GM21423 (cell line): ENCODE data around the gene LRFN4.

Source experiments
- ATAC-seq: cut with Tn5 transposase; IDR thresholded peaks from one replicate; pipeline ENCODE4 v1.9.1; 2021; ENCODE audit warnings: mild to moderate bottlenecking, moderate library complexity; ENCODE audit not compliant: unreplicated experiment

The LRFN4 gene

DNA sequence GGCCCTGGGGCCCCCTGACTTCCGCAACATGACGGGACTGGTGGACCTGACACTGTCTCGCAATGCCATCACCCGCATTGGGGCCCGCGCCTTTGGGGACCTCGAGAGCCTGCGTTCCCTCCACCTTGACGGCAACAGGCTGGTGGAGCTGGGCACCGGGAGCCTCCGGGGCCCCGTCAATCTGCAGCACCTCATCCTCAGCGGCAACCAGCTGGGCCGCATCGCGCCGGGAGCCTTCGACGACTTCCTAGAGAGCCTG is 992 bp downstream of the LRFN4 start:
- no peak for ATAC-seq

DNA sequence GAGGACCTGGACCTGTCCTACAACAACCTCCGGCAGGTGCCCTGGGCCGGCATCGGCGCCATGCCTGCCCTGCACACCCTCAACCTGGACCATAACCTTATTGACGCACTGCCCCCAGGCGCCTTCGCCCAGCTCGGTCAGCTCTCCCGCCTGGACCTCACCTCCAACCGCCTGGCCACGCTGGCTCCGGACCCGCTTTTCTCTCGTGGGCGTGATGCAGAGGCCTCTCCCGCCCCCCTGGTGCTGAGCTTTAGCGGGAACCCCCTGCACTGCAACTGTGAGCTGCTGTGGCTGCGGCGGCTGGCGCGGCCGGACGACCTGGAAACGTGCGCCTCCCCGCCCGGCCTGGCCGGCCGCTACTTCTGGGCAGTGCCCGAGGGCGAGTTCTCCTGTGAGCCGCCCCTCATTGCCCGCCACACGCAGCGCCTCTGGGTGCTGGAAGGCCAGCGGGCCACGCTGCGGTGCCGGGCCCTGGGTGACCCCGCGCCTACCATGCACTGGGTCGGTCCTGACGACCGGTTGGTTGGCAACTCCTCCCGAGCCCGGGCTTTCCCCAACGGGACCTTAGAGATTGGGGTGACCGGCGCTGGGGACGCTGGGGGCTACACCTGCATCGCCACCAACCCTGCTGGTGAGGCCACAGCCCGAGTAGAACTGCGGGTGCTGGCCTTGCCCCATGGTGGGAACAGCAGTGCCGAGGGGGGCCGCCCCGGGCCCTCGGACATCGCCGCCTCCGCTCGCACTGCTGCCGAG is 1.5 kb downstream of the LRFN4 start:
- no peak for ATAC-seq

DNA sequence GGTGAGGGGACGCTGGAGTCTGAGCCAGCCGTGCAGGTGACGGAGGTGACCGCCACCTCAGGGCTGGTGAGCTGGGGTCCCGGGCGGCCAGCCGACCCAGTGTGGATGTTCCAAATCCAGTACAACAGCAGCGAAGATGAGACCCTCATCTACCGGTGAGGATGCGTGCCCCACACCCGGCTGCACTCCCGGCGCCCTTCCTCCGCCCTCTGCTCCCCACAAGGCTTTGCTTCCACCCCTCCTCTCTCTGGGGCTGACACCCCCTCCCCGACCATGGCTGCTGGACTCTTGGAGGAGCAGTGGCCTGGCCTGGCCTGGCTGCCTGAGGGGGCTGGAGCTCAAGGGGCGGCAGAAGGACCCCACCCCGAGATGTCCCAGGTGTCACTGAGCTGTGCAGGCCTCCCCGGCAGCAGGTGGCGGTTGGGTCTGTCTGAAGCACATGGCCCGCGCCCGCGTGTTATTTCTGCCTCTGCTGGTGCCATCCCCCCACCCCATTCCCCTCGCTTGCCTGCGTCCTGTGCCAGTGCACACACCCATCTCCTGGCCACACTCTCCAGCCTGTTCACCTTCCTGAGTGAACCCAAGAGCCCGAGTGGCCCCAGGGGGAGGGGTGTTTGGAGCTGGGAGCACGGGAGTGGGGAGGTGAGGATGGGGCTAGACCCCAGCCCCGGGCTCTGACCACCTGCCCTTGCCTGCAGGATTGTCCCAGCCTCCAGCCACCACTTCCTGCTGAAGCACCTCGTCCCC is 2.2 kb downstream of the LRFN4 start:
- no peak for ATAC-seq

DNA sequence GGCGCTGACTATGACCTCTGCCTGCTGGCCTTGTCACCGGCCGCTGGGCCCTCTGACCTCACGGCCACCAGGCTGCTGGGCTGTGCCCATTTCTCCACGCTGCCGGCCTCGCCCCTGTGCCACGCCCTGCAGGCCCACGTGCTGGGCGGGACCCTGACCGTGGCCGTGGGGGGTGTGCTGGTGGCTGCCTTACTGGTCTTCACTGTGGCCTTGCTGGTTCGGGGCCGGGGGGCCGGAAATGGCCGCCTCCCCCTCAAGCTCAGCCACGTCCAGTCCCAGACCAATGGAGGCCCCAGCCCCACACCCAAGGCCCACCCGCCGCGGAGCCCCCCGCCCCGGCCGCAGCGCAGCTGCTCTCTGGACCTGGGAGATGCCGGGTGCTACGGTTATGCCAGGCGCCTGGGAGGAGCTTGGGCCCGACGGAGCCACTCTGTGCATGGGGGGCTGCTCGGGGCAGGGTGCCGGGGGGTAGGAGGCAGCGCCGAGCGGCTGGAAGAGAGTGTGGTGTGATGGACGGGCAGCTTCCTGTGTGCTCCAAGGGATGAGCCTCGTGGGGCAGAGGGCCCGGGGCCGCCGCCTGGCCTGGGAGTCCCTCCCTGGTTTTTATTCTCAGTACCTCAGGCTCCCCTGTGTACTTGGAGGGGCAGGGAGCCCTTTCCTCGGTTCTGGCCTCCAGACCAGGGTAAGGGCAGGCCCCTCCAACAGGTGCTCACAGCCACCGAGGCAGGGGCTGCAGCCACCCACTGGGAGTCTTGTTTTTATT is 3.0 kb downstream of the LRFN4 start:
- ATAC-seq, result no peak

DNA sequence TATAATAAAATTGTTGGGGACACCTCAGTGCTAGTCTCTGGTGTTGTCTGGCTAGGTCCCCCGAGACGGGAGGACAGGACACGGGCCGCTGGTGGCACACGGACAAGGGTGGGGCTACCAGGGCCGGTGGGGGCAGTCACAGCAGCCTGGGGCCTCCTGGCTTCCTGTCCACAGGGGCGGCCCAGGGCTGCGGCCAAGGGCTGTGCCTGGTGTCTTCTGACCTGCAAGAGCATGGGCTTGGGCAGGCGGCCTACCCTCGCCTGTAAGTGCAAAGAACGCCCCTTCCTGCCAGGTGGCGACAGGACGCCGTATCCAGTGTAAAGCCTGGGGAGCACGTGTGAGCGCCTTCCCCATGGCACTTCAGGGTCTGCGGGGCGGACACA is 3.6 kb downstream of the LRFN4 start:
- ATAC-seq, result no peak

DNA sequence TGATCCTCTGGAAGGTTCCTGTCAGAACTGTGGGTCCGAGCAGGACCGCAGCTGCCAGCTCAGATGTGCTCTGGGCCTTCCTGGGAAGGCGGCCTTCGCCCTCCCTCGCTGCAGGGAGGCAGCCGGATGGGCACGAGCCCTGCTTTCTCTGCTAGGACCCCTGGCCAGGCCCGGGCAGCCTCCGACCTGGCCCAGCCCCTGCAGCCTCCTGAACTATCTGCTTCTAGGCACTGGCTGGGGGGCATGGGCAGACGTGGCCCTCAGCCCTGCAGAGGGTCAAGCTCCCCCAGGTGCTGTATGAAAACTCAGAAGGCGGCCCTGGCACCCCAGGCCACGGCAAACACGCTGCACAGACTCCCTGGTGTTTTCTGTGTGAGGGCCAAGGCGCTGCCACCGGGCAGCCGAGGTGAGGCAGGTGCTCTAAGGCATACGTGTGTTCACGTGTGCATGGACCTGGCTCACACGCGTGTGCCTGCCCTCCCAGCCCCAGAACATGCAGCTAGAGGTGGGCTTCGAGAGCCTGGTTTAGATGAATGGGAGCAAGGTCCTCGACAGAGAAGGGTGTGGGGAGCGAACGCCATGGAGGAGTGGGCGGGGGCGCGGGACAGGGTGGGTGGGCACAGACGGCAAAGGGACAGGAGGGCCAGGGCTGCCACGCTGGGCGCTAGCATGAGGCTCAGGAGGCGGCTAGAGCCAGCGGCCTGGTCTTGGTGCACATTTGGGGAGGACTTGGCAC is 4.3 kb downstream of the LRFN4 start:
- no peak for ATAC-seq

DNA sequence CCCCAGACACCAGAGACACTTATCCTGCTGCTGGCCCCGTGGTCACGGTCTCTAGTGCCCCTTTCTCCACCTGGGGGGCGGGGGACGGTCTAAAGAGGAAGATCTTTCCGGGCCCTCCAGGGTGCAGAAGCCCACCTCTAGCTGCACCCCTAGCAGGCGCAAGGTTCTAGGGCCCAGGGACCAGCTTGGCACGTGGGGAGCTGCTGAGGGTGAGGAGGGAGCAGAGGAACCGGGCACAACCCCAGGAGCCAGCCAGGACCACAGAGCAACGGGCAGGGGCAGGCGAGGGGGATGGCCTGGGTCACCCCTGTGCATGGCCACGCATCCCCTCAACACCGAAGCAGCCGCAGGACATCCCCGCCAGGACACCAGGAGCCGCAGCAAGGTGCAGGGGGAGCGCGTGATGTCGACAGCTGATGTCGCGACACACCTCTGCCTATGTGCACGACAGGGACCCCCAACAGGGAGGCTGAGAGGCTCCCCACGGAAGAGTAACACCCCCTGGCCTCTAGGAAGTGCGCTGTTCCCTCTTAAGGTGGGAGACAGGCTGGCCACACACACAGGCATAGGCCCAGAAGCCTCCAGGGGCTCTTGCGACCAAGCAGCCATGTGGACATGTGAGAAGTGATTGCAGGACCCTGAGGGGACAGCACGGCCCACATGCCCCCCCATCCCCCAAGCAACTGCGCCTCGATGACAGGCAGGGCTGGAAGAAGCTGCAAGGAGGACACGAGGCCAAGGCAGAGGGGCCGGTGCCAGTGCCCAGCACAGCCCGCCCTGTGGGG is 5.1 kb downstream of the LRFN4 start:
- ATAC-seq, result no peak

DNA sequence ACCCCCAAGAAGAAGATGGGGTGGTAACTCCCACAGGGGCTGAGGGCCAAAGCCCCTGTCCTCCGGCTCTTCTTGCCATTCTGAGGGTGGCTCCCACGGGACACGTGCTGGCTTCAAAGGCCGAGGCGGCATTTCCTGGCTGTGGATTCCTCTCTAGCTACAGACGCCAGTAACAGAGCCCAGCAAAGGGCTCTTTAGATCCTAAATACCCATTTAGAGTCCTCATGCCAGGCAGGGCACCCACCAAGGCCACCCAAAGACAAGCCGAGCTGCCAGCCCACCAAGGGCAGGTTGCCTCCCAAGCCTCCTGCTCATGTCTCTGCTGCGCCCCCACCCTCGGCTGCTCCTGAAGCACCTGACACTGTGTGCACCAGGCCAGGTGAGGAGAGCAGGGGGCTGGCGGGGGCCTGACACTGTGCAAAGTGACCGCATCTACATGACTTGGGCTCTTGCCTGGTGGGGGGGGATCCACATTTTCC is 5.7 kb downstream of the LRFN4 start:
- no peak for ATAC-seq

DNA sequence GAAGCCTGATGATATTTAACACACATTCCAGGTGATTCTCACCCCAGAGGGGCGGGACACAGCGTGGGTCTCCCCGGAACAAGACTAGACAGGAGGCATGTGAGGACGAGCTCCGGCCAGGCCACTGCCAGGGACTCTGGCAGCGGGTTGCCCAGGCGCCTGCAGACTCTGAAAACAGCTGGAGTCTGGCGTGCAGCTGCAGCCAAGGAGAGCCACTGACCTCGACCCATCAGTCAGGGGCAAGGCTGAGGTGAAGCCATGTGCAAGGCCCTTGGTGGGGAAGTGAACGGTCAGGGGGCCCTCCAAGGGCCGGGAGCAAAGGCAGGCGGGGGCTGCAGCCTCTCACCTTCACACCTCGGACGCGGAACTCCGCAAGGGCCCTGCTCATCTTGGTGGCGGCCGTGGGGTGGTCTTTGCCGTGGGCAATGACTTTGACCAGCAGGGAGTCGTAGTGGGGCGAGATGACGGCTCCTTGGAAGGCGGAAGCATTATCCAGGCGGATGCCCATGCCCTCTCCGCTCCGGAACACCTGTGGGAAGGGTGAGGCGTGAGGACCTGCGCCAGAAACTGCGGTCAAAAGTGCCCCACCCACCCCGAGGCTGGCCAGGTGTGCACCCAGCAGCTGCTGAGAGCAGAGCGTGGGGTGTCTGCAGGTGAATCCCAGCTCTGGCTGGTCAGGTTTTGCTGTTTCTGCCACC is 6.7 kb downstream of the LRFN4 start:
- no peak for ATAC-seq

DNA sequence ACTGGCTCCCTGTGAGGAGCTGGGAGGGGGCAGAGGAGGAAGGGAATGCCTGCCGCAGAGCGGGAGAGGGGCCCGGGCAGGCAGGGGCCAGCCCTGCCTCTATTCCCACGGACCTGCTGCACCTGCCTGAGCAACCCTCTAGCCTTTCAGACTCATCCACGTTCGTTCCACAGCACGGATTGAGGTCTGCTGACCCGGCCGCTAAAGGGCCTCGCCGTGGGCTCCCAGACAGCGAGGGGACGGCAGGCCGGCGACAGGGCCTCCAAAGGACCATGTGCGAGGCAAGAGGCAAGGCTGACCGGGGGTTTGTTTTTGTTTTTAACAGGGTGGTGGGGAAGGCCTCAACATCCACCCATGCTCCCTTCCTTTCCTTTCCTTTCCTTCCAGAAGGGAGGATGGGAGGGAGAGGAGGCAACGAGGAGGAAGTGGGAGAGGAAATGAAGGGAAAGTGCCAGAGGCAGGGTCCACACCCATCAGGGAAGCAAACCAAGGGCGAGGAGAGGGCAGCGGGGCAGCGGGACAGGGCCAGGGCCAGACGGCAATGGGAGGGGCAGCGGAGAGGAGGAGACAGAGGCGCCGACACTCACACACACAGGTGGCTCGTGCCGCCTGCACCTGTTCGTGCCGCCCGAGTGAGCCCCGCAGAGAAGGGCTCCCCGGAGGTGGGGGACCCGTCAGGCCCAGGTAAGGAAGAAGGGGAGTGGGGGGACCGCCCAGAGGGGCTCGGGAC is 7.5 kb downstream of the LRFN4 start:
- no peak for ATAC-seq

DNA sequence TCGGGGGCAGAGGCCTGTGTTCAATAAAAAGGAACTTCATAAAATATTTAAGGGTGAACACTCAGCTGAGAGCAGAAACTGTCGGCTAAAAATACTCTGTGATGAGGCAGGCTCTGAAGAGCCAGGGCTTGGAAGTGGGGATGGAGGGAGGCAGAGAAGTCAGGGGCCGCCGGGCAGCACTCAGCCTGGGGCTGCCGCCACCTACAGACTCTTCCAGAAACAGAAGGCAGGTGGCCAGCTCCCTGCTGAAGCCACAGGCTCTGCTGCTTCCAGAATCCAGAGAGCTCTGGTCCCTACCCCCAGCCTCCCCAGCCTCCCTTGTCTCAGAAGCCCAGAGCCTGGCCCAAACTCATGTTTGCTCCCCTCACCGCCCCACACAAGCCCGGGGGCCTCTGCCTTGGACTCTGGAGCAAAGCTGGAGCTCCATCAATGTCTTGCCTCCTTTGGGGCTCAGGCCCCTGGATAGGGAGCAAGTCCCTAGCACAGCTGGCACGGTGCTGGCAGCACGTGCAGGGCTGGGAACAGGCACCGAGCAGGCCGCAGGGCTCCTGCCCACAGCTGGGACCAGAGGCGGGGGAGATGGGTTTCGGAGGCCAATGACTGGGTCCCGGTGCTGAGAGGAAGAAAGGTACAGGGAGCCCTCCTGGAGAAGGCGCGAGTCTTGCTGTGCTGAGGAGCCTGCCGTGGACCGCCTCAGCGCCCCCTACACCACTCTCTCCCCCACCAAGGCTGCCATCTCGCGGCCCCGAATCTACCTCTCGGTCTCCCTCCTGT is 8.2 kb downstream of the LRFN4 start:
- no peak for ATAC-seq

DNA sequence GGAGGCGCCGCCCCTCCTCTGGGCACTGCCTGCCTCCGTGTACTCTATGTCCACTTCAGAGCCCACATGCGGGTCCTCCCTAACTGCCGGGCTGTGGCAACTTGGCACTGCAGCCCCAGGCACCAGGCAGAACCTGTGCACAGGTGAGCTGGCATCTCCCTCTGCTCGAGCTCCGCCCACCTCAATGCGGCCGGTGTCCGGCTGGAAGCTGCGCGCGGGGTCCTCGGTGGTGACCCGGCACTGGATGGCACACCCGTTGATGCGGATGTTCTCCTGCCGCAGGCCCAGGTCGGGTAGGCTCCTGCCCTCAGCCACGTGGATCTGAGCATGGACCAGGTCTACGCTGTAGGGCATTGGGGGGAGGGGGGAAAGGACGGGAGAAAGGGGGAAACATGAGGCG is 9.1 kb downstream of the LRFN4 start:
- no peak for ATAC-seq

DNA sequence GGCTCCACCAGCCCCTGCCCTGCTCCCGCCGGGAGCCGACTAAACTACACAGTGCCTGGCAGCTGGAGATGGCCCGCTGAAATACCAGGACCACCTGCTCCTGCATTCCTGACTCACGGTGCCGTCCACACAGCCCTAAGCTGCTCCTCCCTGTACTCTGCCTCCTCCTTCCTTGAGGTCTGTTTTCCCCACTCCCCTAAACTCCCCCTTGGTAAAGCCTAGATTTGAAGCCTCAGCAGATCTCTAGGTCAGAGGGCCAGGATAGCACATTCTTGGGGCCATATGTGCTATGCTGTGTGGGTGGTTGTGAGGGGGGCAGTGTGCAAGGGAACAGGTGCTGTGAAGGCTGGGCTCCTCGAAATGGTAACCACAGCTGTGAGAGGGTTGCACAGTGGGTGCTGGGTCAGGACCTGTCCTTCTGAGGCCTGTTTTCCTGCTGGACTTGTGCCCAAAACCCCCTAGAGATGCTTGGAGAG is 9.7 kb downstream of the LRFN4 start:
- no peak for ATAC-seq

DNA sequence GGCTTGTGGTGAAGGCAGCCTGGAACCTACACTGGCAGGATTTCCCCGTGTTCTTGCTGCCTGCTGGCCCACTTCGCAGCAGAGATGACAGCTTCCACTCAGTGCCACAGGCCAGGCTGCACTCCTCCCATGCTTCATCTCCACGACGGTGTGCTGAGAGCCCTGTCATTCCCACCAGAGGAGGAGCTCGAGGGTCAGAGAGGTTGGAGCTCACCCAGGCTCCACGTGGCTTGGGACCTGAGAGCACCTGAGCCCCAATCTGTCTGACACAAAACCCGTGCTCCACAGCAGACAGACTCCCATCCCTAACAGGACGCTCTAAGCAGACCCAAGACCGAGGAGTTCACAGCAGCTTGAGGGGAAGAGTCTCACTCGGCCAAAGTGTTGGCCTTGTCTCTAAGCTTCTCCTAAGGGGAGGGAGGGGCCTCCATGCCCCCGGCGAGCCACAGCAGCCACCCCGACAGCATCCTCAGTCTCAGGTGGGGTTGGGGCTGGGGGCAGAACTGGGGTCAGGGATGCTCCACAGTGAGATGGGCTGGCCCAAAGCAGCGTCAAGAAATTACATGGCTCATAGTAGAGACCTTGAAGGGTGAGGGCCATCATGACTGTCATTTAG is 10.7 kb downstream of the LRFN4 start:
- no peak for ATAC-seq

DNA sequence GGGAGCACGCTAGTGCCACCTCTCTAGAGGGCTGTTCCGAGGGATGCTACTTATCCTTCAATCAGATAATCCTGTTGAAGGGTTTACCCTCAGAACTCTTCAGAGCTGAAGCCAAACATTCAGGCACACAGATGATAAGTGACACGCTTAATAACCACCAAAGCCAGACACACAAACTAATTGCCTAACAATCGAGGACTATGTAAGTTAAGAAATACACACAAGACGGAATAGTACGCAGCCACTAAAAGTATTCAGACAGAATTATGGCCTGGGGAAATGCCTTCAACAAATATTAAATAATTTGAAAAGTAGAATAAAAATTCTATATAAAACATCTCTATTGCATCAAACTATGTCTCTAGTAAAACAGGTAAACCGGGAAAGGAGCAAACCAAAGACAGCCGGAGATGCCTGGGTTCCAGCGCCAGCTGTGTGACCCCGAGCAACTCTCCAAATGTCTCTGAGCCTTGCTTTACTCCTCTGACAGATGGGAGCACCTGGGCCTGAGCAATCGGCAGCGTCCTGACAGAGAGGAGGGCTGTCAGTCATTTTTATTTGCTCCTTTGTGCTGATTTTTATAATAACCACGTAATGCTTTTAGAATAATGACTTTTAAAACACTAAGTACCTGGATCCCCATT is 11.3 kb downstream of the LRFN4 start:
- ATAC-seq, result no peak

DNA sequence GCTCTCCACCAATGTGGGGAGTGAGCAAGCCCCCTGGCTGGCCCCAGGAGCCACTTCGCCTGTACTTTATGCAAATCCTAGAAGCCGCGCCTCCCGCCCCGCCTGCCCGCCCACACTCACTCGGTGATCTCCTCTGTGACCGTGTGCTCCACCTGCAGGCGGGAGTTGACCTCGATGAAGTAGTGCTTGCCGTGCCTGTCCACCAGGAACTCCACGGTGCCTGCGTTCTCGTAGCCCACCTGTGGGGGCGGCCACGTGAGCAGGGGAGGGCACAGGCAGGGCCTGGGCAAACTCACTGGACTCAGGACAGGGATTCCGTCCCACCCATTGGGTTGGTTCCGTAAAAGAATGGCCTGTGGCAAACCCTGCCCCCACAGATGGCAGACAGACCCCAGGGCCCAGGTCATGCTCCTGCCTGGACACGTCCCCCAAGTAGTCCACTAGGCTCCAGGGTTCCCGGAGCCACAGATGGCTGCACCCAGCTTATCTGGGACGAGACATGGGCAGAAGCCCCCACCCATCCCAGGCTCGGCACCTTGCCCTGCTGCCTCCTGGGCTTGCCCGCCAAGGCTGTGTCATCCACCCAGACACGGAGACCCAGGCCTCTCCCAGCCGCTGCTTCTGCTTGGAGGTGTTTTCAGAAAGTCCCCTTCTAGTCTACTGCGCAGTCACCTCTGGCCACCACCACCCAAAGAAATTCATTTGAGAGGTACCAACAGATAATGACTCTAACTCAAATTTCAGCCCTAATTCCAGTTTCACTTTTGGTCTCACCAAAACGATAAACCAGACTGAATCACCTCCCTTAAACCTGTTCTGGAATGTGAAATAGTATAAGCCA is 12.1 kb downstream of the LRFN4 start:
- ATAC-seq, result peak; percentile 76

DNA sequence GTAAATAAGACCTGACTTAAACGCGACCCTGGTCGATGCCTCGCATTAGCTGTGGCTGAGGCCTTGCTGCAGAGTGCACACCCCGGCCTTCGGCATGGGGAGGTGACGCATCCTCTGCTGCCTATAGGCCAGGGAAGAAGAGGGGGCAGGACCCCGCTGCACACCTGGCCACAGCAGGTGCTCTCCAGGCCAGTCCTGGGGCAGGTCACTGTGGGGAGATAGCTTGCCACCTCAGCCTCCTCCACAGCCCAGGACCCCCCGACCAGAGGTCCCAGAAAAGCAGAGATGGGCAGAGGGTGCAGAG is 12.7 kb downstream of the LRFN4 start:
- ATAC-seq, result no peak
